ENCODE results near the gene COBL.
A peak's percentile ranks its signal among the peaks of the same experiment; 100 is the strongest.

COBL gene, protein sequence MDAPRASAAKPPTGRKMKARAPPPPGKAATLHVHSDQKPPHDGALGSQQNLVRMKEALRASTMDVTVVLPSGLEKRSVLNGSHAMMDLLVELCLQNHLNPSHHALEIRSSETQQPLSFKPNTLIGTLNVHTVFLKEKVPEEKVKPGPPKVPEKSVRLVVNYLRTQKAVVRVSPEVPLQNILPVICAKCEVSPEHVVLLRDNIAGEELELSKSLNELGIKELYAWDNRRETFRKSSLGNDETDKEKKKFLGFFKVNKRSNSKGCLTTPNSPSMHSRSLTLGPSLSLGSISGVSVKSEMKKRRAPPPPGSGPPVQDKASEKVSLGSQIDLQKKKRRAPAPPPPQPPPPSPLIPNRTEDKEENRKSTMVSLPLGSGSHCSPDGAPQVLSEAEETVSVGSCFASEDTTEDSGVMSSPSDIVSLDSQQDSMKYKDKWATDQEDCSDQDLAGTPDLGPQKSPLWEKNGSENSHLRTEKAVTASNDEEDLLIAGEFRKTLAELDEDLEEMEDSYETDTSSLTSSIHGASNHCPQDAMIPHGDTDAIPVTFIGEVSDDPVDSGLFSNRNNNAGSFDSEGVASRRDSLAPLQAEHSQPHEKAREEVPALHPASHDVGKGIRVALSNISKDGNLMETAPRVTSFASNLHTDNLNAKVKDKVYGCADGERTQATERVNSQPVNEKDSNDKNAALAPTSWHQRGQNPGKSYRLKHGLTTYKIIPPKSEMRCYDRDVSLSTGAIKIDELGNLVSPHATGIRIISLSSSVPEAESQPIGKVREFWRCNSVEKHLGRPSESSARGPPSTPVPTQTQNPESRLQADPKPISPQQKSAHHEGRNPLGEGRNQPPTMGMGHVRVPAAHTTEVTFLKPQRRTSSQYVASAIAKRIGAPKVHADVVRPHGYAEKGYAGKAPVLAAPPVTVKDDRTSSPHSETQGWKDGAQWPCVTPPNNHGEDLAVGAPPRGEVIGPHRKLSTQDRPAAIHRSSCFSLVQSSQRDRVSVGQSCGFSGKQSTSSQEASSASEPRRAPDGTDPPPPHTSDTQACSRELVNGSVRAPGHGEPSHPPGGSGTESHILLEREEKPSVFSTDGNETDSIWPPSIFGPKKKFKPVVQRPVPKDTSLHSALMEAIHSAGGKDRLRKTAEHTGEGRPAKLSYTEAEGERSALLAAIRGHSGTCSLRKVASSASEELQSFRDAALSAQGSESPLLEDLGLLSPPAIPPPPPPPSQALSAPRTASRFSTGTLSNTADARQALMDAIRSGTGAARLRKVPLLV

GRCh38 chr7:51316666-51317581, at the start of gene COBL:
TSS of gene COBL (minus strand) at chr7:51316809. CDS start at chr7:51316633, 176 bp downstream.
- no peak within 1 kb of the TSS for H3K27ac Mint-ChIP-seq

GRCh38 chr7:51366172-51366728, 49.6 kb upstream of the COBL start:
- Mint-ChIP-seq H3K4me3 (no peak overlapping the region), H3K27me3 (peaks cover 9% of the 10 kb centered on the region), H3K9me3 (peaks cover 3% of the 10 kb centered on the region), H3K27ac (no peak overlapping the region), H3K4me1 (no peaks in the 10 kb centered on the region), H3K36me3 (no peaks in the 10 kb centered on the region)
- DNase-seq = no peak
- CTCF ChIA-PET = interaction anchor here (1.3 to 7.0 kb wide), 2 partner anchors 68 to 204 kb away, joined by 4 to 87 read pairs; no protein-coding TSS in a partner anchor

More at GRCh38 chr7:51316666-51317581, at the start of gene COBL:
- Mint-ChIP-seq H3K36me3 (no peaks in the 10 kb centered on the region), H3K9me3 (no peaks in the 10 kb centered on the region), H3K27me3 (peaks cover 57% of the 10 kb centered on the region), H3K4me1 (peaks cover 8% of the 10 kb centered on the region), H3K4me3 (peak within 1 kb of the TSS; percentile 23)
- CTCF ChIA-PET = no interaction called here
- no peak for DNase-seq

DNA sequence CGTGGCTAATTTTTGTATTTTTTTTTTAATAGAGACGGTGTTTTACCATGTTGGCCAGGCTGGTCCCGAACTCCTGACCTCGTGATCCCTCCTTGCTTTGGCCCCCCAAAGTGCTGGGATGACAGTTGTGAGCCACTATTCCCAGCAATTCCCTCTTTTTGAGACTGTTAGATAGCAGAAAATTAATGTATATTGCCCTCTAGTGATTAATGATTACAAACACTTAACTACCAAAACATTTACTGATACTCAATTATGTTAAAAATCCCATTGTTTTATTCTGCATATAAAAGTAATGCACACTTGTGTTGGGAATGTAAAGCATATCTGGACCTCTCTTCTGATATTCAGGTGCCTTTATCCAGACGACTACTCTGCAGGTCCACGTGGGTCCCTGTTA, 41.2 kb upstream of the COBL start:
- DNase-seq = no peak
- no peak overlapping the region for H3K4me3 Mint-ChIP-seq
- H3K27me3 Mint-ChIP-seq = no peaks in the 10 kb centered on the region
- peaks cover 3% of the 10 kb centered on the region for H3K9me3 Mint-ChIP-seq
- CTCF ChIA-PET = no interaction called here
- no peaks in the 10 kb centered on the region for H3K4me1 Mint-ChIP-seq
- H3K36me3 Mint-ChIP-seq = no peaks in the 10 kb centered on the region
- H3K27ac Mint-ChIP-seq = no peak overlapping the region

DNA sequence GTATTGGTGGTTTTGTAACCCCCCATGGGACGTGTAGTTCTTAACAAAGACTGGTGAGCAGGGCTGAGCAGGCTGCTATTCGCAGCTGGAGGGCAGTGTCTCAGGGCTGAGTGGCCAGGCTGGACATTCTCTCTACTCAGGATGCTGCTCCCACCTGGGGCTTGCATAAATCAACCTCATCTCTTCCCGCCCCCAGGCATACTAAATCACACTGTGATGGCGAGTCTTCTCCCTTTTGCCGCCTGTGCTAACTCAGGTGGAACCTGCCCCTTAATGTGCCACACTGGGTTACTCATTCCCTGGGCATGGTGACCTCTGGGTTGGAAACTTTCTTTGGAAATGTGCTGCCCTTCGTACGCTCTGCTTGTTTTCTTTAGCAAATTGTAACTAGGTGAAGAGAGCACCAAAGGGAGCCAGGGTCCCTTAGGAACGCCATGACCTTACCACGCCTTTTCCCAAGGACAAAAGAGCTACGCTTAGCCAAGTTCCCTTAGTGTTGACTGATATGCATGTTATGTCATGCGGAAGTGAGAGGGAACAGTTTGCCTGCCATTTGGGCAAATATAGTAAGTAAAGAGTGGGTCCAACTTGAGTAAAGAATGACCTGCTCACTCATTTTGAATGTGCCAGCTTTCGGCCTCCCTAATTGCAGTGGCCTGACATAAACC, 40.4 kb upstream of the COBL start:
- Mint-ChIP-seq H3K4me3 (no peak overlapping the region), H3K27ac (no peak overlapping the region)
- CTCF ChIA-PET = no interaction called here

DNA sequence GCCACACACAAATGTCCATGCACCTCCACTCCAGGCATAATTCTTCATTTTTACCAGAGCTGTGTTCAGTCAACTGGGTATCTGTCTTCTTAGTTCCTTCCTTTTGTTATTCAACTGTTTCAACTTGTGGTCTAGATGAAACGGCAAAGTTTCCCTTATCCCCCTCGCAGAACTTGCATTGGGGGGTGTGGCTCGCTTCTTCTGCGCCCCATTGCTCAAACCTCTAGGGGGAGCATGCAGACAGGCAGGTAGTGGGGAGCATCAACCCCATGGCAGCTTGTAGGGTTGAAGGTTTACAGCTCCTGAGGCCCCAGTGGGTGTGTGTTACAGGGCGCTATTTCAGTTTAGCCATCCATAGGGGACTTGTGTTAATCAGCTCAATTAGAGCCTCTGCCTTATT, 38.3 kb upstream of the COBL start:
- Mint-ChIP-seq H3K4me3 (no peak overlapping the region), H3K36me3 (no peaks in the 10 kb centered on the region), H3K9me3 (no peaks in the 10 kb centered on the region), H3K27ac (no peak overlapping the region), H3K27me3 (no peaks in the 10 kb centered on the region), H3K4me1 (no peaks in the 10 kb centered on the region)
- CTCF ChIA-PET = interaction anchor here (1.1 kb wide), 1 partner anchor 12 kb away, joined by 3 read pairs; no protein-coding TSS in a partner anchor
- DNase-seq = no peak

More for the DNA sequence above, 40.4 kb upstream of the COBL start:
- no peaks in the 10 kb centered on the region for H3K27me3 Mint-ChIP-seq
- DNase-seq = no peak
- H3K36me3 Mint-ChIP-seq = no peaks in the 10 kb centered on the region
- no peaks in the 10 kb centered on the region for H3K9me3 Mint-ChIP-seq
- H3K4me1 Mint-ChIP-seq = no peaks in the 10 kb centered on the region

- Mint-ChIP-seq H3K36me3 (no peaks in the 10 kb centered on the region), H3K27me3 (no peaks in the 10 kb centered on the region), H3K9me3 (no peaks in the 10 kb centered on the region), H3K4me1 (no peaks in the 10 kb centered on the region), H3K27ac (no peak overlapping the region), H3K4me3 (no peak overlapping the region)
- CTCF ChIA-PET = interaction anchor here (1.1 kb wide), 1 partner anchor 13 kb away, joined by 3 read pairs; no protein-coding TSS in a partner anchor
- DNase-seq = no peak
Measured at GRCh38 chr7:51354434-51354833, 37.8 kb upstream of the COBL start.

DNA sequence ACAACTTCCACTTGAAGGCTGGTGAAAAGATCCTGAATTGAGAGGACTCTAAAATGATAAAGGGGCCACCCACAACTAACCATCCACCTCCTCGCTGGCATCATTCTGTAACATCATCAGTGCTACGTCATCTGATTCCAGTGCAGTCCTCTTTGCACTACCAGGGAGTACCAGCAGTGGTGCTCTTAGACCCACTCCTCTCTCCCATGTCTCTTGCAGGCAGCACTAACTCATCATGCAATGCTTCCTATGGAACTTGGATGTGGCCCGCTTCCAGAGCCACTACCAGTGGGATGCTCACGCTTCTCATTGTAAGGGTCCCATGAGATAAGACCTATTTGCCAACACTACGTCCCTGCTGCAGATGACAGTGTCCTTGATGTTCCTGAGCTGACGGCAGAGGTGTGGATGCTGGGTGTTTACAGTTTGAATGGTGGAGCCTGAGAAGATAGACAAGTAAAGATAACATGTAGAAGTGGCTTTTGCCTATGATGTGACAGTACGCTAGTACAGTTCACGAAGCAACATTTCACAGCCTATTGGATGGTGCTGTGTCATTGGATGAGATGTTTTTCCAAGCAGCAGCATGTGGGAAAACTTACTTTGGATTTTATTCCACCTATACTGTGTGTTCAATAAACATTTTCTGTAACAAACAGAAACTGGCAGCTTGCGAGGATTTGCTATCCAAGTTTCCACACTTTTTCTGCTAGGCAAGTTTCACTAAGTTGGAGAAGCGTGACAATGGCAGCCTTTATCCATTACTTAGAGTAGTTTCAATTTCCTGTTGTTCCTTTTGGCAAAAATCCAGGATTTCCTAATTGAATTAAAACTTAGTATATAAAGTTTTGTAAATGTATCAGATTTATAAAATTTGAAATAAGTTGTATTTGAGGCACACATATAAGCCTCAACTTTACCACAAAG, 35.8 kb upstream of the COBL start:
- CTCF ChIA-PET = no interaction called here
- Mint-ChIP-seq H3K9me3 (no peaks in the 10 kb centered on the region), H3K4me3 (no peak overlapping the region), H3K4me1 (no peaks in the 10 kb centered on the region), H3K36me3 (no peaks in the 10 kb centered on the region), H3K27ac (no peak overlapping the region), H3K27me3 (no peaks in the 10 kb centered on the region)
- DNase-seq = no peak

DNA sequence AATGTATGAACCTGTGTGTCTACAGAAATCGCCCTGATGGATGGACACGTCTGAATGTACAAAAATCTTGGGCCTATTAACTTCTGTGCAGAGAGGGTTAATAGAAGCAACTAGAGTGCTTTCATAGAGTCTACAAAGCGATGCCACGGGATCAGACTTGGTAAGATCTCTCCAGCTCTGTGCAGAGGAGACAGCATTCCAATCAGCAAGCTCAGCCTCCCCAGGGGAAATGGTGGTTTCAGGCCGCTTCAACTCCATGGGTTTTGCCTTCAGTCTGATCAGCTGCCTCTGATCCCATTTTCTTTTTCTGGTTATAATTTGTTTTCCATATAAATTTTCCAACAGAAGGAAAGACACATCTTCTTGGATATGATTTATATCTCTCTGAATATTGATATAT, 35.1 kb upstream of the COBL start:
- DNase-seq = no peak
- Mint-ChIP-seq H3K36me3 (no peaks in the 10 kb centered on the region), H3K9me3 (no peaks in the 10 kb centered on the region), H3K4me3 (no peak overlapping the region), H3K27me3 (no peaks in the 10 kb centered on the region), H3K27ac (no peak overlapping the region), H3K4me1 (no peaks in the 10 kb centered on the region)
- CTCF ChIA-PET = no interaction called here

GRCh38 chr7:51350546-51350896, 33.9 kb upstream of the COBL start:
- CTCF ChIA-PET = no interaction called here
- Mint-ChIP-seq H3K9me3 (no peaks in the 10 kb centered on the region), H3K4me1 (no peaks in the 10 kb centered on the region), H3K27ac (no peak overlapping the region), H3K4me3 (no peak overlapping the region), H3K36me3 (no peaks in the 10 kb centered on the region), H3K27me3 (no peaks in the 10 kb centered on the region)
- DNase-seq = no peak

- H3K4me3 Mint-ChIP-seq = no peak overlapping the region
- H3K27ac Mint-ChIP-seq = no peak overlapping the region
- no peaks in the 10 kb centered on the region for H3K36me3 Mint-ChIP-seq
- CTCF ChIA-PET = no interaction called here
- H3K4me1 Mint-ChIP-seq = no peaks in the 10 kb centered on the region
- no peak for DNase-seq
- H3K9me3 Mint-ChIP-seq = no peaks in the 10 kb centered on the region
- no peaks in the 10 kb centered on the region for H3K27me3 Mint-ChIP-seq
Measured at GRCh38 chr7:51349820-51350545, 33.4 kb upstream of the COBL start.

GRCh38 chr7:51346126-51346525, 29.5 kb upstream of the COBL start:
- CTCF ChIA-PET = no interaction called here
- DNase-seq = no peak
- Mint-ChIP-seq H3K27ac (no peak overlapping the region), H3K4me3 (no peak overlapping the region), H3K9me3 (no peaks in the 10 kb centered on the region), H3K36me3 (no peaks in the 10 kb centered on the region), H3K4me1 (no peaks in the 10 kb centered on the region), H3K27me3 (no peaks in the 10 kb centered on the region)

All from activated naive CD4-positive, alpha-beta T cell treated with anti-CD3 and anti-CD28 coated beads, Interleukin-2, amount 10 ng/mL, durations not matched to agents 7 days and 5 days (primary cell).